Measurements from ENCODE around the gene MRPL16. TPM values are rescaled to one million over a fixed set of nuclear protein-coding genes. Genes with fewer than 3 reads are reported as not detected.
"Not testable (repeated sequence)": the region's sequence is repeated elsewhere in the genome, so short reads cannot be mapped to it uniquely, and the experiment has no call there.

Gene MRPL16
- total RNA-seq, 1 experiment from 2014 or later: 66.0 TPM

DNA sequence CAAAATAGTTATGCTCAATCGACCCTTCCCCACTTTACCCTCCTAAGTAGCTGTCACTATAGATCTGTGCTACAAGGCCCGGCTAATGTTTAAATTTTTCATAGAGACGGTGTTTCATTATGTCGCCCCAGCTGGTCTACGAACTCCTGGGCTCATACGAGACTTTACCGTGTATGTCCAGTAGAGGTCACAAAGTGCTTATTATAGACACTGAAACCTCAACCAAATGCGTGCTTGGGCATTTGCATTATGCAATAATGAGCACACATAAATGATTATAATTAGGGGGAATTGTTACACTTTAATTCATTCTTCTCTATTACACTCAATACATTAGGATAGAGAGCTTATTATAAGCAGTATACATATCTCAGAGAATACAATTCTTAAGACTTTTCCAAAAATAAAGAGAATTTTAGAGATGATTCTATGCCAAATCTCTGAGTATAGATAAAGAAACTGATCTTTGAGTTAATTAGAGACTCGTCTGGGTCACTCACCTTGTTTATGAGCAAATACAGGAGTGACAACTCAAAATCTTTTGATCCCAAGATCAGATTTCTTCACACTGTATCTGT lies 12.5 kb upstream of the MRPL16 start:
- no peak overlapping the region for H3K27ac Mint-ChIP-seq (ENCODE audit: unreplicated experiment)
- H3K4me1 Mint-ChIP-seq (ENCODE audit: low read depth, unreplicated experiment): peaks cover 6% of the 10 kb centered on the region
- H3K27me3 ChIP-seq (replicated peaks; ENCODE audit: control insufficient read depth, insufficient read depth, low read length): no peaks in the 10 kb centered on the region
- H3K9me3 Mint-ChIP-seq (ENCODE audit: unreplicated experiment): peaks cover 10% of the 10 kb centered on the region
- peak; percentile 52 to 66 for DNase-seq
- H3K27me3 Mint-ChIP-seq (ENCODE audit: insufficient read depth, unreplicated experiment): no peaks in the 10 kb centered on the region
- no peak overlapping the region for H3K4me3 Mint-ChIP-seq (ENCODE audit: unreplicated experiment)
- no peak overlapping the region for H3K4me3 ChIP-seq (ENCODE audit: low read depth, low read length)
- H3K36me3 Mint-ChIP-seq (ENCODE audit: insufficient read depth, unreplicated experiment): no peaks in the 10 kb centered on the region
- no peaks in the 10 kb centered on the region for H3K36me3 ChIP-seq (ENCODE audit: control insufficient read depth, insufficient read depth, low read length)
- H3K4me1 ChIP-seq: no peaks in the 10 kb centered on the region
- ChIA-PET POLR2A (no interaction called here), CTCF (interaction anchor here (0.6 to 1.0 kb wide), 3 partner anchors 9 to 96 kb away, joined by 3 to 17 read pairs (median 3); partner anchors contain the start of gene MRPL16)
- no TSS peak for BruUV-seq (replicated peaks)
- intact Hi-C loops (cut with micrococcal nuclease; ENCODE audit: unreplicated experiment): loop anchor here (1.0 to 5.0 kb wide), 5 partner anchors 96 to 444 kb away; no protein-coding TSS in a partner anchor
- no peaks in the 10 kb centered on the region for H3K9me3 ChIP-seq
- TF ChIP-seq, protein P1, sequence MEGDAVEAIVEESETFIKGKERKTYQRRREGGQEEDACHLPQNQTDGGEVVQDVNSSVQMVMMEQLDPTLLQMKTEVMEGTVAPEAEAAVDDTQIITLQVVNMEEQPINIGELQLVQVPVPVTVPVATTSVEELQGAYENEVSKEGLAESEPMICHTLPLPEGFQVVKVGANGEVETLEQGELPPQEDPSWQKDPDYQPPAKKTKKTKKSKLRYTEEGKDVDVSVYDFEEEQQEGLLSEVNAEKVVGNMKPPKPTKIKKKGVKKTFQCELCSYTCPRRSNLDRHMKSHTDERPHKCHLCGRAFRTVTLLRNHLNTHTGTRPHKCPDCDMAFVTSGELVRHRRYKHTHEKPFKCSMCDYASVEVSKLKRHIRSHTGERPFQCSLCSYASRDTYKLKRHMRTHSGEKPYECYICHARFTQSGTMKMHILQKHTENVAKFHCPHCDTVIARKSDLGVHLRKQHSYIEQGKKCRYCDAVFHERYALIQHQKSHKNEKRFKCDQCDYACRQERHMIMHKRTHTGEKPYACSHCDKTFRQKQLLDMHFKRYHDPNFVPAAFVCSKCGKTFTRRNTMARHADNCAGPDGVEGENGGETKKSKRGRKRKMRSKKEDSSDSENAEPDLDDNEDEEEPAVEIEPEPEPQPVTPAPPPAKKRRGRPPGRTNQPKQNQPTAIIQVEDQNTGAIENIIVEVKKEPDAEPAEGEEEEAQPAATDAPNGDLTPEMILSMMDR (IDR thresholded peaks at IDR 0.05; ENCODE audit: insufficient read depth in 1 of 2, low read depth in 1 of 2, low read length in 1 of 2, severe bottlenecking in 1 of 2, unreplicated experiment in 1 of 2): peak; percentile 69 to 76

- Mint-ChIP-seq H3K36me3 (ENCODE audit: insufficient read depth, unreplicated experiment) (no peaks in the 10 kb centered on the region), H3K9me3 (ENCODE audit: unreplicated experiment) (no peaks in the 10 kb centered on the region), H3K27ac (ENCODE audit: unreplicated experiment) (no peak overlapping the region), H3K27me3 (ENCODE audit: insufficient read depth, unreplicated experiment) (no peaks in the 10 kb centered on the region), H3K4me1 (ENCODE audit: low read depth, unreplicated experiment) (peaks cover 17% of the 10 kb centered on the region), H3K4me3 (ENCODE audit: unreplicated experiment) (no peak overlapping the region)
- DNase-seq: no peak
- Histone ChIP-seq H3K4me3 (ENCODE audit: low read depth, low read length) (no peak overlapping the region), H3K36me3 (ENCODE audit: control insufficient read depth, insufficient read depth, low read length) (no peaks in the 10 kb centered on the region), H3K27me3 (replicated peaks; ENCODE audit: control insufficient read depth, insufficient read depth, low read length) (no peaks in the 10 kb centered on the region), H3K4me1 (peaks cover 10% of the 10 kb centered on the region), H3K9me3 (no peaks in the 10 kb centered on the region)
- ChIA-PET POLR2A (no interaction called here), CTCF (no interaction called here)
- TF ChIP-seq, protein P1 (IDR thresholded peaks at IDR 0.05; ENCODE audit: insufficient read depth in 1 of 2, low read depth in 1 of 2, low read length in 1 of 2, severe bottlenecking in 1 of 2, unreplicated experiment in 1 of 2): no peak
- no TSS peak for BruUV-seq (replicated peaks)
- intact Hi-C loops (cut with micrococcal nuclease; ENCODE audit: unreplicated experiment): no loop called here
Observed at GRCh38 chr11:59818572-59818971, 8.0 kb upstream of the MRPL16 start.

DNA sequence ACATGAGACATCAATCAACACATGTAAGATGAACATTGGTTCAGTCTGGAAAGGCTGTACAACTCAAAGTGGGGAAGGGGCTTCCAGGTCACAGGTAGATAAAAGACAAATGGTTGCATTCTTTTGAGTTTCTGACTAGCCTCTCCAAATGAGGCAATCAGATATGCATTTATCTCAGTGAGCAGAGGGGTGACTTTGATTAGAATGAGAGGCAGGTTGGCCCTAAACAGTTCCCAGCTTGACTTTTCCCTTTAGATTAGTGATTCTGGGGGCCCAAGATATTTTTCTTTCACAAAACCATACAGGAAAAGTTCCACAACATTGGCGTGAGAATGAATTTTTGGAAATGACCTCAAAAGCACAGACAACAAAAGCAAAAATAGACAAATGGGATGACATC lies 5.9 kb upstream of the MRPL16 start:
- Mint-ChIP-seq H3K36me3 (ENCODE audit: insufficient read depth, unreplicated experiment) (peaks cover 16% of the 10 kb centered on the region), H3K4me1 (ENCODE audit: low read depth, unreplicated experiment) (peaks cover 11% of the 10 kb centered on the region)
- intact Hi-C loops (cut with micrococcal nuclease; ENCODE audit: unreplicated experiment); H3K27ac Mint-ChIP-seq (ENCODE audit: unreplicated experiment); H3K36me3 ChIP-seq (ENCODE audit: control insufficient read depth, insufficient read depth, low read length); H3K27me3 Mint-ChIP-seq (ENCODE audit: insufficient read depth, unreplicated experiment); CTCF ChIA-PET; H3K4me3 Mint-ChIP-seq (ENCODE audit: unreplicated experiment); H3K9me3 Mint-ChIP-seq (ENCODE audit: unreplicated experiment); H3K27me3 ChIP-seq (replicated peaks; ENCODE audit: control insufficient read depth, insufficient read depth, low read length); DNase-seq; H3K4me3 ChIP-seq (ENCODE audit: low read depth, low read length); H3K9me3 ChIP-seq; BruUV-seq (replicated peaks); POLR2A ChIA-PET: not testable (repeated sequence)
- peaks cover 11% of the 10 kb centered on the region for H3K4me1 ChIP-seq

Data from Caco-2 (cell line).